Hepatocyte (in vitro differentiated cells): ENCODE results near the gene PLAAT3.
"Not testable (repeated sequence)": the region's sequence is repeated elsewhere in the genome, so short reads cannot be mapped to it uniquely, and the experiment has no call there.

Source experiments
- CTCF ChIP-seq: fragments of 200-600 bp; sonication (generic); IDR thresholded peaks from 2 replicates; pipeline ENCODE4 v1.5.1; 2016; ENCODE audit warnings: antibody characterized with exemption, mild to moderate bottlenecking; ENCODE audit not compliant: poor library complexity
- EZH2phosphoT487 ChIP-seq: fragments of 200-600 bp; sonication (generic); IDR thresholded peaks from one replicate; pipeline ENCODE4 v1.6.1; 2018; ENCODE audit warnings: antibody characterized with exemption, mild to moderate bottlenecking, low read depth, moderate library complexity; ENCODE audit not compliant: unreplicated experiment, severe bottlenecking

- TF ChIP-seq CTCF, EZH2phosphoT487: not testable (repeated sequence)
Observed at GRCh38 chr11:63578882-63579281, 35.4 kb downstream of the PLAAT3 start.
